Vagina (tissue), 2 donors: ENCODE data around the gene TLE3.

Experiments
- POLR2A ChIP-seq, 2 donors: fragments of 450-650 bp; IDR thresholded peaks; one replicate each; pipeline ENCODE4 v1.6.1; 2017; ENCODE audit warnings: antibody characterized with exemption in 2 of 2, mild to moderate bottlenecking in 2 of 2, moderate library complexity in 2 of 2
- POLR2AphosphoS5 ChIP-seq, 2 donors: sonication (generic); formaldehyde crosslinking; IDR thresholded peaks; one replicate each; pipeline ENCODE4 v1.9.0; 2017; ENCODE audit warnings: antibody characterized with exemption in 2 of 2, mild to moderate bottlenecking in 2 of 2, low read depth in 1 of 2; ENCODE audit not compliant: insufficient read depth in 1 of 2
- TF ChIP-seq, protein P1 (sequence below), 3 experiments: fragments of 450-650 bp in 2 of 3; fragments of 200-600 bp in 1 of 3; sonication (generic) in 1 of 3; IDR thresholded peaks; one replicate each; pipeline ENCODE4 v1.5.1; 2017 to 2019; ENCODE audit warnings: antibody characterized with exemption in 3 of 3, mild to moderate bottlenecking in 2 of 3, moderate library complexity in 2 of 3

- TF ChIP-seq POLR2A (IDR thresholded peaks at IDR 0.05): no peak
- TF ChIP-seq, protein P1, sequence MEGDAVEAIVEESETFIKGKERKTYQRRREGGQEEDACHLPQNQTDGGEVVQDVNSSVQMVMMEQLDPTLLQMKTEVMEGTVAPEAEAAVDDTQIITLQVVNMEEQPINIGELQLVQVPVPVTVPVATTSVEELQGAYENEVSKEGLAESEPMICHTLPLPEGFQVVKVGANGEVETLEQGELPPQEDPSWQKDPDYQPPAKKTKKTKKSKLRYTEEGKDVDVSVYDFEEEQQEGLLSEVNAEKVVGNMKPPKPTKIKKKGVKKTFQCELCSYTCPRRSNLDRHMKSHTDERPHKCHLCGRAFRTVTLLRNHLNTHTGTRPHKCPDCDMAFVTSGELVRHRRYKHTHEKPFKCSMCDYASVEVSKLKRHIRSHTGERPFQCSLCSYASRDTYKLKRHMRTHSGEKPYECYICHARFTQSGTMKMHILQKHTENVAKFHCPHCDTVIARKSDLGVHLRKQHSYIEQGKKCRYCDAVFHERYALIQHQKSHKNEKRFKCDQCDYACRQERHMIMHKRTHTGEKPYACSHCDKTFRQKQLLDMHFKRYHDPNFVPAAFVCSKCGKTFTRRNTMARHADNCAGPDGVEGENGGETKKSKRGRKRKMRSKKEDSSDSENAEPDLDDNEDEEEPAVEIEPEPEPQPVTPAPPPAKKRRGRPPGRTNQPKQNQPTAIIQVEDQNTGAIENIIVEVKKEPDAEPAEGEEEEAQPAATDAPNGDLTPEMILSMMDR (IDR thresholded peaks at IDR 0.05): no peak
- TF ChIP-seq POLR2AphosphoS5 (IDR thresholded peaks at IDR 0.05; ENCODE audit: insufficient read depth in 1 of 2, low read depth in 1 of 2): no peak
These were observed 47.9 kb downstream of the TLE3 start for GRCh38 chr15:70049701-70050301.
